ENCODE measurements around the gene SYT17.

Gene SYT17

DNA sequence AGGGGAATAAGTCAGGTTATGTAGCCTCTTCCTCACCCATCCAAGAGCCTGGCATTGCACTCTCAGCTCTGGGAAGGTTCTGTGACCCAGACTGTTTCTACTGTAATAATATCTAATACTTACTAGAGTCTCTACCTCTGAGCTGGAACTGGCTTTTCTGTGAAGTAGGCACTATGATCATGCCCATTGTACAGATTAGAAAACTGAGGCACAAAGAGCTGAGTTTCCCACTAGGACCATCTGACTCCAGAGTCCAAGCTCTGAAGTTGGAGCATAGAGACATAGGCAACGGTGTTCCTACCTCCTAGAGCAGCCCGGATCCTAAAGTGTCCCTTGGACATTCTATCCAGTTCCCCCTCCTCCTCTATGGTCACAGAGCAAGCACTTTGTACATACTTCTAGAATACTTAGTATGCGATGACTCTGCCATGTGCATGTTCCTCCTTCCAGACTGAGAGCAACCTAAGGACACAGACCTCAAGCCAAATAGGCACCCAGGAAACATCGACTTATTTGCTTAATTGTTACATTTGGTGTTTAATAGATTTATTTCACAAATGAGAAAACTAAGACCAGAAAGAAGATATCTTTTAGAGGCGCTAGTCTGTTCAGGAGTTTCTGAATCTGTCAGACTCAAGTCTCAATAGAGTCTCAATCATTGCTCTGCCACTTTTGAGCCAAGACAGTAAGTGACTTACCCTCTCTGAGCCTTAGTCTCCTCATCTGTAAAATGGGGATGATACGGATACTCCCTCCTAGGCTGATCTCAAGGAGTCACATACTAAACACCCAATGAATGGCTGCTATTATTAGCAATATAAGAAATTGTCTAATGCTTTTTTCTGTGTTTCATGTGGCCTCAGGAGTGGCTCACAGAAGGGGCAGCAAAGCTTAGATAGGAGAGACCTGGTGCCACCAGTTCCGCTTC, 121.1 kb downstream of the SYT17 start:
- TF ChIP-seq, protein P1, sequence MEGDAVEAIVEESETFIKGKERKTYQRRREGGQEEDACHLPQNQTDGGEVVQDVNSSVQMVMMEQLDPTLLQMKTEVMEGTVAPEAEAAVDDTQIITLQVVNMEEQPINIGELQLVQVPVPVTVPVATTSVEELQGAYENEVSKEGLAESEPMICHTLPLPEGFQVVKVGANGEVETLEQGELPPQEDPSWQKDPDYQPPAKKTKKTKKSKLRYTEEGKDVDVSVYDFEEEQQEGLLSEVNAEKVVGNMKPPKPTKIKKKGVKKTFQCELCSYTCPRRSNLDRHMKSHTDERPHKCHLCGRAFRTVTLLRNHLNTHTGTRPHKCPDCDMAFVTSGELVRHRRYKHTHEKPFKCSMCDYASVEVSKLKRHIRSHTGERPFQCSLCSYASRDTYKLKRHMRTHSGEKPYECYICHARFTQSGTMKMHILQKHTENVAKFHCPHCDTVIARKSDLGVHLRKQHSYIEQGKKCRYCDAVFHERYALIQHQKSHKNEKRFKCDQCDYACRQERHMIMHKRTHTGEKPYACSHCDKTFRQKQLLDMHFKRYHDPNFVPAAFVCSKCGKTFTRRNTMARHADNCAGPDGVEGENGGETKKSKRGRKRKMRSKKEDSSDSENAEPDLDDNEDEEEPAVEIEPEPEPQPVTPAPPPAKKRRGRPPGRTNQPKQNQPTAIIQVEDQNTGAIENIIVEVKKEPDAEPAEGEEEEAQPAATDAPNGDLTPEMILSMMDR (IDR thresholded peaks at IDR 0.05; ENCODE audit: low read depth, low read length): no peak
- H3K4me3 ChIP-seq (ENCODE audit: low read depth, low read length): no peak overlapping the region

DNA sequence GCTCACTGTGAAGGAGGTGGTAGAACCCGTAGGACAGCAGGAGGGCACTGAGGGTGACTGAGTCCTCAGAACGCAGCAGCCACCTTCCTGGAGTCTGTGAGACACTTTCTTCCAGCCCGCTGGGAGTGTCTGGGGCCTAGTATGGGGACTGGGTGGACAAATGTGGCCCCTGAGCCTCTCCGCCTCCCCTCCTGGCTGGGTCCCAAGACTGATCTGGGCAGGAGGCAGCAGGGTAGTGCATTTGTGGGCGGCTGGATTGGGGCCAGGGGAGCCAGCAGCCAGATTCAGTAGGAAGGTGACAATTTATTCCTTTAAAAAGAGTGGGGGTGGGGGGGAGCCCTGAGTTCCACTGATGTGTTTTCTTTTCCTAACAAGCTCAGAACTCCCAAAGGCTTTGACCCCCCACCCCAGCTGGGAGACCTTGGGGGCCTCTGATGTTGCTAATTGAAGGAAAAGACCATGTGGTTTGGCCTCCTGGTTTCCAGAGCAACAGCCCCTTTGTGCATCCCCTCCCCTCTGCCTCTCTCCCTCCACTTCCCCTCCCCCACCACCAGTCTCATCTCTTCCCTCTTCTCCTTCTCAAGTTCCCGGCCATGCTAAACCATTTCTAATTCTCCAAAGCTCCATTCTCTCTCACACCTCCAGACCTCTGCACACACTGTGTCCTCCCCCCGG, 121.9 kb downstream of the SYT17 start:
- TF ChIP-seq, protein P1 (IDR thresholded peaks at IDR 0.05; ENCODE audit: low read depth, low read length): no peak
- H3K4me3 ChIP-seq (ENCODE audit: low read depth, low read length): no peak overlapping the region

DNA sequence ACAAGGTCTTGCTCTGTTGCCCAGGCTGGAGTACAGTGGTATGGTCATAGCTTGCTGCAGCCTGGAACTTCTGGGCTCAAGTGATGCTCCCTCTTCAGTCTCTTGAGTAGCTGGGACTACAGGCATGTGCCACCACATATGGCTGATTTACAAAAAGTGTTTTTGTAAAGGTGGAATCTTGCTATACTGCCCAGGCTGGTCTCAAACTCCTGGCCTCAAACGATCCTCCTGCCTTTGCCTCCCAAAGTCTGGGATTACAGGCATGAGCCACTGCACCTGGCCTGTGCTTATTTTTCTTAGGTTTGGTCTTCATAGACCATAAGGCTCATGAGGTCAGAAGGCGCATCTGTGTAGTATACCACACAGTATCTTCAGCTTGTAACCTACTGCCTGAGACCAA, 122.8 kb downstream of the SYT17 start:
- TF ChIP-seq, protein P1 (IDR thresholded peaks at IDR 0.05; ENCODE audit: low read depth, low read length): no peak
- H3K4me3 ChIP-seq (ENCODE audit: low read depth, low read length): no peak overlapping the region

DNA sequence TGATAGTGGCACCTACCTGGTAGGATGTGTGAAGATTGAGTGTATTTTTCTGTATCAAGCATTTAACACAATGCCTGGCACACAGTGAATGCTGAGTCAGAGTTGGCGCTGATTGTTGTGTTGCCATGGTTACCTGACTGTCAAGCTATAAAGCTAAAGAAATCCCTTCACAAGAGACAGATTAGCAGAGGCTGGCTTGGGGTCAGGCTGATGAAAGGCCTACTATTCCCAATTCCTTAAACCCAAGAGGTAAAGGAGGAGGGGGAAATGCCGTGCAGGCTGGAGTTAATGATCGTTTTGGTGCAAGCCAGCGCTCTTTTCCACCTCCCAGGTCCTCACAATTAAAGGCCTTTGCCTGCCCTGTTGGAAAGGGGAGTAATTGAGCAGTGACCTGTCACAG, 123.4 kb downstream of the SYT17 start:
- H3K4me3 ChIP-seq (ENCODE audit: low read depth, low read length): no peak overlapping the region
- TF ChIP-seq, protein P1 (IDR thresholded peaks at IDR 0.05; ENCODE audit: low read depth, low read length): no peak

DNA sequence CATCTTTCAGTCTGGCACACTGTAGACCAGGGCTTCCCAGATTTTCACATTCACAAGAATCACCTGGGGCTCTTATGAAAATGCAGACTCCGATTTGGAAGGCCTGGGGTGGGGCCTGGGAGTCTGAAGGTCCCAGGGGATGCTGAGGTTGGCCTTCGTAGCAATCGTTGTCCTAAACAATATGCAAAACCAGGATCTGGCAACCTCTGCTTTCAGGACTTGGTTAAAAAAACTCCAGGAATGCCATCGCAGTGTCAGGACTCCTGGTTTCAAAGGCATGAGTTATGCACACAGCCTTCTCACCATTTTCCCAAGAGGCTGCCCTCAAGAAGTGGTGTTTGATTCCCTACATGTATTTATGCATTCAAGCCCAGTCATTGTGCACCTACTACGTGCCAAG, 124.1 kb downstream of the SYT17 start:
- no peak overlapping the region for H3K4me3 ChIP-seq (ENCODE audit: low read depth, low read length)
- TF ChIP-seq, protein P1 (IDR thresholded peaks at IDR 0.05; ENCODE audit: low read depth, low read length): no peak

DNA sequence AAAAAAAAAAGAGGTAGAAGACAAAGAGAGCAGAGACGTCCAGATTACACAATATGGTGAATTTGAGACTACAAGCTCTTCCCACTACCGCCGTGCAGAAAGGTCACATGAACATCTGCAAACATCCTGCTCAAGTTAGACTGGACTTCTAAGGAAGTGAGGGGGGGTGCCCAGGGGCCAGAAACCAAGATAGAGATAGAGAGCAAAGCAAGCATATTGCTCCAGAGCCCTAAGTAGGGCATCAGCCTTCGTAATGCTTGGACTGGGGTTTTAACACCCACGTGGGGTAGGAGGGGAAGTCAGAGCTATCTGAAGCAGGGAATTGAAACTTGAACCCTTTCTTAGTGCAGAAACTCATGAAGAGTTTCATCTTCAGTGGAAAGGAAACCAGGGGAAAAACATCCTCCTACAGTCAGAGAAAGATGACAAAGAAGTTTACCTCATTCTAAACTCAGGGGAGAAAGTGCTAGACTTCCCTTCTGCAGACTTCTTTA, 126.2 kb downstream of the SYT17 start:
- no peak overlapping the region for H3K4me3 ChIP-seq (ENCODE audit: low read depth, low read length)
- TF ChIP-seq, protein P1 (IDR thresholded peaks at IDR 0.05; ENCODE audit: low read depth, low read length): no peak

DNA sequence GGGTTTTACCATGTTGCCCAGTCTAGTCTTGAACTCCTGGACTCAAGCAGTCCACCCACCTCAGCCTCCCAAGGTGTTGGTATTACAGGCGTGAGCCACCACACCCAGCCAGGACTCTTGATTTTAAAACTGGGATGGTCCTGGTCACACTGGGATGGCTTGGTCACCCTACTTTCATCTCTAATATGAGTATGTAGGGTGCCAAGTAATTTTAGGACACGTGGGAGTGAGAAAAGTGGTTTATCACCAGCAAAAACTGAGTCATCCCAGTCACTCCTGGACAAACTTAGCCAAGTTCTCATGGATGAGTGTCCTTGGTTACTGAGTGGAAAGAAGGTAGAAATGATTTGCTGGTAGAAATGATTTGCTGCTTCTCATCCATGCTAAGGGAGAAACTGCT, 127.4 kb downstream of the SYT17 start:
- TF ChIP-seq, protein P1 (IDR thresholded peaks at IDR 0.05; ENCODE audit: low read depth, low read length): no peak
- H3K4me3 ChIP-seq (ENCODE audit: low read depth, low read length): no peak overlapping the region

Data from WI38 (cell line).